ENCODE data around the gene KCNQ5.
"Not testable (repeated sequence)": the region's sequence is repeated elsewhere in the genome, so short reads cannot be mapped to it uniquely, and the experiment has no call there.

The KCNQ5 gene

GRCh38 chr6:72621291-72622093 is at the start of gene KCNQ5:
Gene KCNQ5, plus strand, starts transcription at chr6:72622064.
- peak within 1 kb of the TSS; percentile 90 for H3K4me3 ChIP-seq (ENCODE audit: low read length)
- no peak for TF ChIP-seq ZNF274 (IDR thresholded peaks at IDR 0.05; ENCODE audit: low read depth, low read length)

- no peak overlapping the region for H3K4me3 ChIP-seq (ENCODE audit: low read length)
- no peak for TF ChIP-seq ZNF274 (IDR thresholded peaks at IDR 0.05; ENCODE audit: low read depth, low read length)
Measured at GRCh38 chr6:72579865-72580264, 42.0 kb upstream of the KCNQ5 start.

DNA sequence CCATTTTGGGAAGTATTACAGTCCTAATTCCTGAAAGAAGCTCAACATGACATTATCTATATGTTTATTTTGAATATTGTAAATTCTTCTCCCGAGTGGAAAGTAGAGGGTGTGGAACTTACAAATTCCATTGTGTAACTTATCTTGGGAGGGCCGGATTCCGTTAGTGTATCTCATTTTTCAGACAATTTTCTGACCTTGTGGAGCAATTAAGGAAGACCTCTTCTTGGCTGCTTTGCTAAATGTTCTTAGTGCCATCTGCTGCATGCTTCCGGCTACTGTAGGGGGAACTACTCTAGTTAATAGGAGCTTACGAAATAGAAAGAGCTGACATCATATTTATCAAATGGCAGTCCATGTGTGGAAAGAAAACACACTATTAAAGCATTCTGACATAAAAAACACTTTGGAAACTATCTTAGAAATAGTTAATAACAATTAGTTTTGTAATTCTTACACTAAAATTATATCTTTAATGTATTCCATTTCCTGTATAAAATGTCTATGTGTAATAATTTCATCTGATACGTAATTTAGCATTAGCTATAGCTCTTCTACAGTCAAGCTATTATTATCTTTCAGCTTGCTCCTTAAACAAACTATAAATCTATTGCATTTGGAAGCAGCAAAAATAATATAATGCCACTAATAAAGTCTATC is 41.5 kb upstream of the KCNQ5 start:
- no peak for TF ChIP-seq ZNF274 (IDR thresholded peaks at IDR 0.05; ENCODE audit: low read depth, low read length)
- no peak overlapping the region for H3K4me3 ChIP-seq (ENCODE audit: low read length)

DNA sequence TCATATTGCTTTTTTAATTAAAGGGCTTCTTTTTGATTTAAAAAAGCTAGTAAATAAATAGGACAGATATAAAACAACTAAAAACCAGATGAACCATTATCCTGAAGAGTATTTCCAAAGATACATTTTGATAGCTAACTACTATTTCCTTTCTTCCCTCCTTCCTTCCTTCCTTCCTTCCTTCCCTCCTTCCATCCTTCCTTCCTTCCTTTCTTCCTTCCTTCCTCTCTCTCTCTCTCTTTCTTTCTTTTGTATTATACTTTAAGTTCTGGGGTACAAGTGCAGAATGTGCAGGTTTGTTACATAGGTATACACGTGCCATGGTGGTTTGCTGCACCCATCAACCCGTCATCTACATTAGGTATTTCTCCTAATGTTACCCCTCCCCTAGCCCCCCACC is 40.9 kb upstream of the KCNQ5 start:
- not testable (repeated sequence) for H3K4me3 ChIP-seq (ENCODE audit: low read length)

DNA sequence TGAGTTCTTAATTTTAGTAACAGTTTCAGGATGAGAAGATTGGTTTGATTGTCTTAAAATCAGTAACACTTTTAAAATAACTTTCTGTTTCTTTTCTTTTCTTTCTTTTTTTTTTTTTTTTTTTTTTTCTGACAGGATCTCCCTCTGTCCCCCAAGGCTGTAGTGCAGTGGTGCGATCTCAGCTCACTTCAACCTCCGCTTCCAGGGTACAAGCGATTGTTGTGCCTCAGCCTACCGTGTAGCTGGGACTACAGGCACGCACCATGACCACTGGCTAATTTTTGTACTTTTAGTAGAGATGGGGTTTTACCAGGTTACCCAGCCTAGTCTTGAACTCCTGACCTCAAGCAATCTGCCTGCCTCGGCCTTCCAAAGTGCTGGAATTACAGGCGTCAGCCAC is 33.7 kb upstream of the KCNQ5 start:
- TF ChIP-seq ZNF274 (IDR thresholded peaks at IDR 0.05; ENCODE audit: low read depth, low read length): no peak
- H3K4me3 ChIP-seq (ENCODE audit: low read length): no peak overlapping the region

GRCh38 chr6:72589096-72589495 is 32.8 kb upstream of the KCNQ5 start:
- no peak for TF ChIP-seq ZNF274 (IDR thresholded peaks at IDR 0.05; ENCODE audit: low read depth, low read length)
- H3K4me3 ChIP-seq (ENCODE audit: low read length): no peak overlapping the region

DNA sequence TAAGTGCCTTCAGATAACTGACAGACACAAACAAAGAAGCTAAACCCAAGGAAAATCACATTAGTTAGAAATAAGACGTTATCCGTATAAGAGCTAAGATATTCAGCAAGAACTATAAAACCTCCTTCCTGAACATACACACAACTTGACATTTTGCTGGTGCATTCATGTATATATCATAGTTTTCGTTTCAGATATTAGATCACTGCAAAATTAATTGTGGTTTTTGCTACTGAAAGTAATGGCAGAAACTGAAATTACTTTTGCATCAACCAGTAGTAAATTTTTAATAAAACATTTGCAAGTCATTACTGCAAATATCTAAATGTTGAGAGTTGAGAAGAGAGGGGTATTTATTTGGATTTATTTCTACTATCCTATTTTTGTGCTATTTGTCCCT is 26.1 kb upstream of the KCNQ5 start:
- no peak for TF ChIP-seq ZNF274 (IDR thresholded peaks at IDR 0.05; ENCODE audit: low read depth, low read length)
- no peak overlapping the region for H3K4me3 ChIP-seq (ENCODE audit: low read length)

DNA sequence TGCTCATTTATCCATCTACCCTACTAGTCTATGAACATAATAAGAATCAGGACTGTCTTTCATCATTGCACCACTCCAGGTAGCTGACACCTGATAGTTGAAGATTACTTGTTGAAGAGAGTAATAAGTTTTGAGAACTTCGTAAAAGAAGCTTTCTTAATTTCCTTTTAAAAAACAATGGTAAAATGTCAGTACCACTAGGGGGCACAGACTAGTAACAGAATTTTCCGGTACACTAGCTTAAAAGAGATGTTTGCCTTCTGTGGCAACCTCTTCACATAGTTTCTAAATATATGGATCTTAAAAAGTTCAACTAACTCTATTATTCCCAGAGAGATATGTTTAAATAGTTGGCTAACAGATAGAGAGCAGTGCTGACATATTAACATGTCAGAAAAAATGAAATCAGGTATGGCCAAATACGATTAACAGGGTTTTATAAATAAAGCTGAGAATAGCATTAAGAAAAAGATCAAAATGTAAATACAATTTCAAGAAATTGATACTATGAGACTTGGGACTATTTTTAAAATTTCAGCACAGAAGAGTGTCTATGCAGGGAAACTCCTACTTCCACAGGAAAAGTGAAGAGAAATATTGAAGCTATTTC is 5.4 kb upstream of the KCNQ5 start:
- no peak for TF ChIP-seq ZNF274 (IDR thresholded peaks at IDR 0.05; ENCODE audit: low read depth, low read length)
- no peak overlapping the region for H3K4me3 ChIP-seq (ENCODE audit: low read length)

GRCh38 chr6:72617721-72618120 is 4.1 kb upstream of the KCNQ5 start:
- no peak for TF ChIP-seq ZNF274 (IDR thresholded peaks at IDR 0.05; ENCODE audit: low read depth, low read length)
- H3K4me3 ChIP-seq (ENCODE audit: low read length): no peak overlapping the region

- peak overlapping the region; percentile 90; the same call in 1 of the 2 replicates for H3K4me3 ChIP-seq (ENCODE audit: low read length)
- TF ChIP-seq ZNF274 (IDR thresholded peaks at IDR 0.05; ENCODE audit: low read depth, low read length): no peak
Measured at GRCh38 chr6:72619883-72620696, 1.8 kb upstream of the KCNQ5 start.

GRCh38 chr6:72620871-72621290 is 983 bp upstream of the KCNQ5 start:
- TF ChIP-seq ZNF274 (IDR thresholded peaks at IDR 0.05; ENCODE audit: low read depth, low read length): no peak
- peak overlapping the region; percentile 90; the same call in 1 of the 2 replicates for H3K4me3 ChIP-seq (ENCODE audit: low read length)

- no peak for TF ChIP-seq ZNF274 (IDR thresholded peaks at IDR 0.05; ENCODE audit: low read depth, low read length)
- peak overlapping the region; percentile 90 for H3K4me3 ChIP-seq (ENCODE audit: low read length)
Measured at GRCh38 chr6:72622094-72622940, 453 bp downstream of the KCNQ5 start.

- H3K4me3 ChIP-seq (ENCODE audit: low read length): peak overlapping the region; percentile 90
- TF ChIP-seq ZNF274 (IDR thresholded peaks at IDR 0.05; ENCODE audit: low read depth, low read length): no peak
Measured at GRCh38 chr6:72623808-72624207, 1.9 kb downstream of the KCNQ5 start.
